Activated CD4-positive, alpha-beta T cell treated with anti-CD3 and anti-CD28 coated beads for 36 hours (primary cell): ENCODE results near the gene MPRIP. TPM values are rescaled to one million over a fixed set of nuclear protein-coding genes. Genes with fewer than 3 reads are reported as not detected.

Source experiments
- total RNA-seq, 2 experiments: library from RNA; stranded (reverse); gene quantifications; one replicate each; pipeline ENCODE4 v1.2.3, GENCODE V29; 2021

MPRIP gene
- total RNA-seq, 2 experiments from 2014 or later, result 131 to 179 TPM

Other genes with a start within 250 kb of the MPRIP start
- gene TNFRSF13B, start 70.3 kb upstream of the MPRIP start, total RNA-seq, result not detected
- gene PLD6, start 163.9 kb downstream of the MPRIP start, total RNA-seq, result 1 to 10 TPM; 8.3 to 9.9 TPM
- gene FLCN, start 194.7 kb downstream of the MPRIP start, total RNA-seq, result 10 to 100 TPM; 12.3 to 18.8 TPM
- gene COPS3, start 238.8 kb downstream of the MPRIP start, total RNA-seq, result 10 to 100 TPM; 79.6 to 83.1 TPM